Skin epidermis (tissue), 12 donors: Measurements from ENCODE around the gene UCP2.
A peak's percentile ranks its signal among the peaks of the same experiment; 100 is the strongest.

Source experiments
- H3K27ac ChIP-seq, 21 experiments: fragments of 200-600 bp; sonication (generic) in 11 of 21; one replicate each; pipeline ENCODE4 v1.5.0; 2020; ENCODE audit warnings: mild to moderate bottlenecking in 3 of 21, inconsistent platforms in 2 of 21, moderate library complexity in 2 of 21
- H3K4me3 ChIP-seq, 7 experiments: fragments of 200-600 bp; sonication (generic) in 2 of 7; one replicate each; pipeline ENCODE4 v1.5.0; 2020; ENCODE audit warnings: inconsistent platforms in 2 of 7, mild to moderate bottlenecking in 2 of 7, moderate library complexity in 1 of 7

Gene UCP2

GRCh38 chr11:74011360-74012073 lies 28.9 kb upstream of the UCP2 start:
- peak overlapping the region in 6 of 21 experiments; percentile 11 to 76 (median 56) for H3K27ac ChIP-seq
- no peak overlapping the region for H3K4me3 ChIP-seq

GRCh38 chr11:74010306-74011300 lies 28.0 kb upstream of the UCP2 start:
- peak overlapping the region in 4 of 21 experiments; percentile 55 to 76 (median 58) for H3K27ac ChIP-seq
- H3K4me3 ChIP-seq: no peak overlapping the region

- peak overlapping the region in 1 of 21 experiments; percentile 58 for H3K27ac ChIP-seq
- H3K4me3 ChIP-seq: no peak overlapping the region
Observed at GRCh38 chr11:74009675-74010305, 27.1 kb upstream of the UCP2 start.

GRCh38 chr11:74009230-74009547 lies 26.5 kb upstream of the UCP2 start:
- peak overlapping the region in 2 of 21 experiments; percentile 44 to 55 for H3K27ac ChIP-seq

GRCh38 chr11:74008373-74009229 lies 26.0 kb upstream of the UCP2 start, which contains the start of gene UCP3:
Gene UCP3 (minus strand): TSS chr11:74009085. CDS start chr11:74007042, 2,043 bp downstream.
- H3K4me3 ChIP-seq: no peak within 1 kb of the TSS

More at GRCh38 chr11:74009230-74009547, 26.5 kb upstream of the UCP2 start:
- H3K4me3 ChIP-seq: no peak overlapping the region

GRCh38 chr11:74007691-74008372 lies 25.2 kb upstream of the UCP2 start:
- H3K27ac ChIP-seq: peak overlapping the region in 1 of 21 experiments; percentile 55
- no peak overlapping the region for H3K4me3 ChIP-seq

More at GRCh38 chr11:74008373-74009229, 26.0 kb upstream of the UCP2 start, which contains the start of gene UCP3:
- peak within 1 kb of the TSS in 2 of 21 experiments; percentile 44 to 58 for H3K27ac ChIP-seq

GRCh38 chr11:74006743-74007304 lies 24.2 kb upstream of the UCP2 start:
- peak overlapping the region in 2 of 21 experiments; percentile 16 to 44 for H3K27ac ChIP-seq
- no peak overlapping the region for H3K4me3 ChIP-seq

- Histone ChIP-seq H3K27ac (peak overlapping the region in 3 of 21 experiments; percentile 9 to 75 (median 35)), H3K4me3 (no peak overlapping the region)
Observed at GRCh38 chr11:74005721-74006517, 23.3 kb upstream of the UCP2 start.

GRCh38 chr11:74004759-74005615 lies 22.3 kb upstream of the UCP2 start:
- no peak overlapping the region for H3K4me3 ChIP-seq
- H3K27ac ChIP-seq: peak overlapping the region in 4 of 21 experiments; percentile 32 to 75 (median 36)

- Histone ChIP-seq H3K27ac (peak overlapping the region in 1 of 21 experiments; percentile 70), H3K4me3 (no peak overlapping the region)
Observed at GRCh38 chr11:74004046-74004695, 21.5 kb upstream of the UCP2 start.

- H3K27ac ChIP-seq: no peak overlapping the region
- no peak overlapping the region for H3K4me3 ChIP-seq
Observed at GRCh38 chr11:74002832-74003231, 20.2 kb upstream of the UCP2 start.

- no peak overlapping the region for H3K27ac ChIP-seq
- no peak overlapping the region for H3K4me3 ChIP-seq
Observed at GRCh38 chr11:74001822-74002286, 19.2 kb upstream of the UCP2 start.

- Histone ChIP-seq H3K27ac (no peak overlapping the region), H3K4me3 (no peak overlapping the region)
Observed at GRCh38 chr11:74000307-74001133, 17.9 kb upstream of the UCP2 start.

GRCh38 chr11:73999581-74000306 lies 17.1 kb upstream of the UCP2 start:
- Histone ChIP-seq H3K27ac (no peak overlapping the region), H3K4me3 (no peak overlapping the region)
